H9 (cell line): ENCODE results near the gene TMEM97. TPM values are rescaled to one million over a fixed set of nuclear protein-coding genes. Genes with fewer than 3 reads are reported as not detected.

Experiments used
- DNase-seq: peaks from one replicate; pipeline ENCODE4 v3.0.0-alpha.2; 2017
- H2AFZ ChIP-seq: one replicate; pipeline ENCODE4 v1.6.1; 2013; ENCODE audit warnings: mild to moderate bottlenecking, low read length, control low read depth, moderate library complexity
- H2AK5ac ChIP-seq: 2 replicates; pipeline ENCODE4 v1.6.1; 2013; ENCODE audit warnings: low read length, control low read depth, mixed read lengths; ENCODE audit not compliant: insufficient read length
- H2BK120ac ChIP-seq: one replicate; pipeline ENCODE4 v1.6.1; 2013; ENCODE audit warnings: low read depth, mild to moderate bottlenecking, low read length, control low read depth, inconsistent platforms; ENCODE audit not compliant: poor library complexity, severe bottlenecking
- H2BK12ac ChIP-seq: 2 replicates; pipeline ENCODE4 v1.6.1; 2013; ENCODE audit warnings: low read length, control low read depth, mixed read lengths, low read depth; ENCODE audit not compliant: insufficient read length
- H2BK15ac ChIP-seq: 2 replicates; pipeline ENCODE4 v1.6.1; 2013; ENCODE audit warnings: low read depth, low read length, control low read depth
- H2BK20ac ChIP-seq: one replicate; pipeline ENCODE4 v1.6.1; 2013; ENCODE audit warnings: low read depth, mild to moderate bottlenecking, low read length, control low read depth, inconsistent platforms; ENCODE audit not compliant: poor library complexity, severe bottlenecking
- H2BK5ac ChIP-seq: 2 replicates; pipeline ENCODE4 v1.6.1; 2013; ENCODE audit warnings: low read length, control low read depth, mixed read lengths; ENCODE audit not compliant: insufficient read length
- H3K14ac ChIP-seq: 2 replicates; pipeline ENCODE4 v1.6.1; 2013; ENCODE audit warnings: low read length, control low read depth; ENCODE audit not compliant: insufficient read depth
- H3K18ac ChIP-seq: 2 replicates; pipeline ENCODE4 v1.6.1; 2013; ENCODE audit warnings: low read depth, mild to moderate bottlenecking, mixed read lengths, low read length, control low read depth; ENCODE audit not compliant: insufficient read length
- H3K23ac ChIP-seq: 2 replicates; pipeline ENCODE4 v1.6.1; 2013; ENCODE audit warnings: low read length, control low read depth, mixed read lengths, low read depth; ENCODE audit not compliant: insufficient read length
- H3K23me2 ChIP-seq: 2 replicates; pipeline ENCODE4 v1.6.1; 2013; ENCODE audit warnings: low read depth, mild to moderate bottlenecking, mixed read lengths, low read length, control low read depth; ENCODE audit not compliant: insufficient read length, poor library complexity, severe bottlenecking
- H3K27ac ChIP-seq: 2 replicates; pipeline ENCODE4 v1.5.1; 2013; ENCODE audit warnings: low read length, control low read depth, mixed read lengths, low read depth; ENCODE audit not compliant: insufficient read length
- H3K27me3 ChIP-seq: 2 replicates; pipeline ENCODE4 v1.6.1; 2013; ENCODE audit warnings: low read length, control low read depth, inconsistent platforms; ENCODE audit not compliant: insufficient read depth
- H3K4ac ChIP-seq: 2 replicates; pipeline ENCODE4 v1.6.1; 2013; ENCODE audit warnings: low read depth, mild to moderate bottlenecking, control low read depth, inconsistent platforms, low read length, moderate library complexity
- H3K4me1 ChIP-seq: 2 replicates; pipeline ENCODE4 v1.6.1; 2013; ENCODE audit warnings: low read length, control low read depth, inconsistent platforms; ENCODE audit not compliant: insufficient read depth
- H3K4me2 ChIP-seq: 2 replicates; pipeline ENCODE4 v1.6.1; 2013; ENCODE audit warnings: low read length, control low read depth, mixed read lengths; ENCODE audit not compliant: insufficient read length, insufficient read depth
- H3K56ac ChIP-seq: 2 replicates; pipeline ENCODE4 v1.6.1; 2013; ENCODE audit warnings: low read depth, mild to moderate bottlenecking, mixed read lengths, low read length, control low read depth; ENCODE audit not compliant: insufficient read length
- H3K79me1 ChIP-seq: 2 replicates; pipeline ENCODE4 v1.6.1; 2013; ENCODE audit warnings: low read depth, mild to moderate bottlenecking, moderate library complexity, low read length, control low read depth, inconsistent platforms; ENCODE audit not compliant: insufficient read depth, poor library complexity, severe bottlenecking
- H3K79me2 ChIP-seq: 2 replicates; pipeline ENCODE4 v1.6.1; 2013; ENCODE audit warnings: low read length, control low read depth, inconsistent platforms; ENCODE audit not compliant: insufficient read depth
- H3K9ac ChIP-seq: 2 replicates; pipeline ENCODE4 v1.6.1; 2013; ENCODE audit warnings: low read length, control low read depth, mixed read lengths; ENCODE audit not compliant: insufficient read length; ENCODE audit errors: extremely low read depth
- H3K9me3 ChIP-seq: one replicate; pipeline ENCODE4 v1.6.1; 2013; ENCODE audit warnings: low read depth, low read length, inconsistent platforms; ENCODE audit not compliant: control insufficient read depth
- H3T11ph ChIP-seq: one replicate; pipeline ENCODE4 v1.6.1; 2013; ENCODE audit warnings: mild to moderate bottlenecking, low read length, control low read depth, inconsistent platforms
- H4K20me1 ChIP-seq: one replicate; pipeline ENCODE4 v1.6.1; 2013; ENCODE audit not compliant: control insufficient read depth, insufficient read length, insufficient read depth
- H4K5ac ChIP-seq: 2 replicates; pipeline ENCODE4 v1.6.1; 2013; ENCODE audit warnings: low read depth, mild to moderate bottlenecking, mixed read lengths, low read length, control low read depth; ENCODE audit not compliant: insufficient read length
- H4K8ac ChIP-seq: replicated peaks from 2 replicates; pipeline ENCODE4 v1.6.1; 2013; ENCODE audit warnings: low read length, control low read depth, mixed read lengths, low read depth; ENCODE audit not compliant: insufficient read length
- H4K91ac ChIP-seq: 2 replicates; pipeline ENCODE4 v1.6.1; 2013; ENCODE audit warnings: low read depth, mild to moderate bottlenecking, moderate library complexity, mixed read lengths, low read length, control low read depth; ENCODE audit not compliant: insufficient read length
- H3K27ac Mint-ChIP-seq, 3 experiments: 2 replicates in 2 of 3; 3 replicates in 1 of 3; pipeline ENCODE4 v1.8.0; 2020 to 2021; ENCODE audit warnings: mixed read lengths in 3 of 3, mild to moderate bottlenecking in 1 of 3, moderate library complexity in 1 of 3
- H3K27me3 Mint-ChIP-seq: 2 replicates; pipeline ENCODE4 v1.8.0; 2021; ENCODE audit warnings: low read depth, mild to moderate bottlenecking, moderate library complexity, mixed read lengths
- H3K36me3 Mint-ChIP-seq, 3 experiments: 2 replicates in 2 of 3; 3 replicates in 1 of 3; pipeline ENCODE4 v1.8.0; 2020 to 2021; ENCODE audit warnings: low read depth in 3 of 3, mixed read lengths in 3 of 3; ENCODE audit not compliant: insufficient read depth in 1 of 3
- H3K4me1 Mint-ChIP-seq, 2 experiments: 2 replicates each; pipeline ENCODE4 v1.8.0; 2020; ENCODE audit warnings: mixed read lengths in 2 of 2
- H3K4me3 Mint-ChIP-seq, 2 experiments: 2 replicates in 1 of 2; 3 replicates in 1 of 2; pipeline ENCODE4 v1.8.0; 2020 to 2021; ENCODE audit warnings: mild to moderate bottlenecking in 2 of 2, mixed read lengths in 2 of 2, moderate library complexity in 1 of 2
- H3K9me3 Mint-ChIP-seq, 2 experiments: 2 replicates in 1 of 2; 3 replicates in 1 of 2; pipeline ENCODE4 v1.8.0; 2020; ENCODE audit warnings: mild to moderate bottlenecking in 2 of 2, mixed read lengths in 2 of 2, moderate library complexity in 1 of 2
- WGBS: extraction: QIAGEN DNeasy Blood & Tissue Kit; methylation state at CpG from one replicate; pipeline ENCODE4 v1.1.7; 2013; ENCODE audit warnings: missing lambda C conversion rate, low lambda C conversion rate, mixed read lengths; ENCODE audit not compliant: insufficient read length; ENCODE audit errors: extremely low coverage; 5-methylcytosine and 5-hydroxymethylcytosine counted together
- total RNA-seq: library from RNA; stranded (reverse); gene quantifications from 2 replicates; pipeline ENCODE4 v1.2.1, GENCODE V29; 2021
- TF ChIP-seq, protein P1 (sequence below): fragments of 200-600 bp; sonication (generic); conservative IDR thresholded peaks from 3 replicates; pipeline ENCODE4 v1.8.0; 2021; ENCODE audit warnings: antibody characterized with exemption, mild to moderate bottlenecking

TMEM97 gene
- total RNA-seq, 1 experiment from 2014 or later = 116 TPM

DNA sequence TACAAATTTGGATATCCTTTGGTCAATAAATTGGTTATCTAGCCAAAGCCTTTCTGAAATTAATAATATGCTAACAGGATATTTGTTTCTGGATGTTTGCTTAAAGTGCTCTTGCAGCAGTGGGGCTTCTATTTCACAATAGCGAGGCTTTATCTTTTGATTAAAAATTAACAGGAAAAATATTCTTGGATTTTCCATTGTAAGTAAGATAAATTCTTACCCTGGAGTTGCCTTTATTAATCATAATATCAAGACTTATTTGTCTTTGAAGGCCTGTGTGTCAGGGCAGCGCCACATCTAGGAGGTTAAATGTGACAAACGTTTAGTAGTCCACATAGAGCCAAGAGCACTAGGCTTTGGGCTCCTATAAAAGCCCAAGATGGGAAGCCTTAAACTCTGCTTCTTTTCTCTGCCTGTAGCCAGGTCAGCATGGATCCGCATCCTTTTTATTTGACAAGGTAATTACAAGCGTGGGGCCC is 5.3 kb downstream of the TMEM97 start:
- H3K27ac Mint-ChIP-seq = no peak overlapping the region
- Histone ChIP-seq H2AK5ac (no peak overlapping the region), H3K4me1 (peaks cover 6% of the 10 kb centered on the region), H4K5ac (no peak overlapping the region), H2BK120ac (no peak overlapping the region), H3K18ac (no peak overlapping the region), H3T11ph (no peak overlapping the region), H4K8ac (no peak overlapping the region), H4K20me1 (peaks cover 3% of the 10 kb centered on the region), H2AFZ (no peak overlapping the region), H2BK15ac (no peak overlapping the region), H3K23me2 (peaks cover 15% of the 10 kb centered on the region), H2BK5ac (no peak overlapping the region), H3K14ac (no peak overlapping the region), H3K27me3 (no peaks in the 10 kb centered on the region), H3K56ac (no peak overlapping the region), H3K27ac (no peak overlapping the region), H3K9me3 (no peaks in the 10 kb centered on the region), H3K79me2 (peaks cover 55% of the 10 kb centered on the region), H3K9ac (no peak overlapping the region), H3K79me1 (peaks cover 9% of the 10 kb centered on the region), H2BK20ac (no peak overlapping the region), H4K91ac (no peak overlapping the region), H2BK12ac (no peak overlapping the region), H3K4me2 (no peak overlapping the region), H3K23ac (no peak overlapping the region), H3K4ac (no peak overlapping the region)
- no CpG with 5 or more reads among the region's 5 CpGs for WGBS
- TF ChIP-seq, protein P1, sequence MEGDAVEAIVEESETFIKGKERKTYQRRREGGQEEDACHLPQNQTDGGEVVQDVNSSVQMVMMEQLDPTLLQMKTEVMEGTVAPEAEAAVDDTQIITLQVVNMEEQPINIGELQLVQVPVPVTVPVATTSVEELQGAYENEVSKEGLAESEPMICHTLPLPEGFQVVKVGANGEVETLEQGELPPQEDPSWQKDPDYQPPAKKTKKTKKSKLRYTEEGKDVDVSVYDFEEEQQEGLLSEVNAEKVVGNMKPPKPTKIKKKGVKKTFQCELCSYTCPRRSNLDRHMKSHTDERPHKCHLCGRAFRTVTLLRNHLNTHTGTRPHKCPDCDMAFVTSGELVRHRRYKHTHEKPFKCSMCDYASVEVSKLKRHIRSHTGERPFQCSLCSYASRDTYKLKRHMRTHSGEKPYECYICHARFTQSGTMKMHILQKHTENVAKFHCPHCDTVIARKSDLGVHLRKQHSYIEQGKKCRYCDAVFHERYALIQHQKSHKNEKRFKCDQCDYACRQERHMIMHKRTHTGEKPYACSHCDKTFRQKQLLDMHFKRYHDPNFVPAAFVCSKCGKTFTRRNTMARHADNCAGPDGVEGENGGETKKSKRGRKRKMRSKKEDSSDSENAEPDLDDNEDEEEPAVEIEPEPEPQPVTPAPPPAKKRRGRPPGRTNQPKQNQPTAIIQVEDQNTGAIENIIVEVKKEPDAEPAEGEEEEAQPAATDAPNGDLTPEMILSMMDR = no peak
- H3K4me3 Mint-ChIP-seq = no peak overlapping the region
- DNase-seq = peak; percentile 5
- H3K9me3 Mint-ChIP-seq = no peaks in the 10 kb centered on the region
- H3K36me3 Mint-ChIP-seq = peaks cover 38 to 65% (median 61%) of the 10 kb centered on the region in 3 experiments; a peak in 6 of 7 replicates
- no peaks in the 10 kb centered on the region for H3K27me3 Mint-ChIP-seq
- peaks cover 30 to 31% of the 10 kb centered on the region in 2 experiments for H3K4me1 Mint-ChIP-seq
